Activated CD4-positive, alpha-beta T cell treated with anti-CD3 and anti-CD28 coated beads, Interleukin-2, Interleukin-4, amounts not matched to agents 100 ng/mL and 50 ng/mL, durations not matched to agents 16 hours and 8 hours (primary cell): Measurements from ENCODE around the gene UBQLN2.
A peak's percentile ranks its signal among the peaks of the same experiment; 100 is the strongest.
"Not testable (repeated sequence)": the region's sequence is repeated elsewhere in the genome, so short reads cannot be mapped to it uniquely, and the experiment has no call there.

Experiments
- DNase-seq: peaks from one replicate; pipeline ENCODE4 v3.0.0-alpha.2; 2020; ENCODE audit warnings: low spot score

Gene UBQLN2

DNA sequence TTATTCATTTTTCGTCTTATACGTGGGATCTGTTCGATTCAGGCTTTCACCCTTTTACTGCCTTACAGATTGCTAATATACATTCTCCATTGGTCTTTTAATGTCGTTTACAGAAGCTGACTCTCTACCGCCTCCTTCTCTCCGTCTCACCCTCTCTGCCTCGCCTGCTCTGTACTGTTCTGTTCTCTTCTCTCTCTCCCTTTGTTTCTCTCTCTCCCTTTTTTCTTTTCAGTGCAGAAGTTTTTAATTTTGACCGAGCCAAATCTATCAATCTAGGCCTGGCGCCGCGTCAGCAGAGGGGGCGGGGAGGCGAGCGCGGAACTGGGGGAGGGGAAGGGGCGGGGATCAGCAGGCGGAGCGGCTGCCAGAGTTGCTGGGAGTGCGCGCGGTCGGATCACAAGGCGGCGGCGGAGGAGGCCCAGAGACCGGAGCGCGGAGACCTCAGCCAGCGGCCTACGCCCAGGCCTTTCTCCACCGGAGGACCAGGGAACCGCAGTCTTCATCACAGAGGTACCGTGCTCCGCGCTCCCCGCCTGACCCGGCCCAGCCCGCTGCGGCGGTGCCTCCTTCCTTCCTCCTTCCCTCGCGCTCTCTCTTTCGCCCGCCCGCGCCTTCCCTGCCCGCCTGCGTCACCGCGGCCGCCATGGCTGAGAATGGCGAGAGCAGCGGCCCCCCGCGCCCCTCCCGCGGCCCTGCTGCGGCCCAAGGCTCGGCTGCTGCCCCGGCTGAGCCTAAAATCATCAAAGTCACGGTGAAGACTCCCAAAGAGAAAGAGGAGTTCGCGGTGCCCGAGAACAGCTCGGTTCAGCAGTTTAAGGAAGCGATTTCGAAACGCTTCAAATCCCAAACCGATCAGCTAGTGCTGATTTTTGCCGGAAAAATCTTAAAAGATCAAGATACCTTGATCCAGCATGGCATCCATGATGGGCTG, at the start of gene UBQLN2:
Gene UBQLN2 (plus strand): TSS at position 397 of the 931 bp plus-strand sequence. CDS start 247 bp downstream, at position 644.
- DNase-seq: peak; percentile 76

DNA sequence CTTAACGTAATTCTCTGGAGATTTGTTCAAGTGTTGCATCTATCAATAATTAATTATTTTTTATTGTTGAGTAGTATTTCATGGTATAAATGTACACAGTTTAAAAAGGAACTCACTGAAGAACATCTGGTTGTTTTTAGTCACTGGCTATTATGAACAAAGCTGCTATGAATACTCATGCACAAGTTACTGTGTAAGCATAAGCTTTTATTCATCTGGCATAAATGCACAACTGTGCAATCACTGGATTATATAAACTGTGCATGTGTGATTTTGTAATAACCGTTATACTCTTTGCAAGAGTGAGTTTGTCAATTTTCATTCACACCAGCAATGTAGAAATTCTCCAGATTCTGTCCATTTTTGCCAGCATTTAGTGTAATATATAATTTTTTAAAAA, 43.8 kb upstream of the UBQLN2 start:
- DNase-seq: no peak

DNA sequence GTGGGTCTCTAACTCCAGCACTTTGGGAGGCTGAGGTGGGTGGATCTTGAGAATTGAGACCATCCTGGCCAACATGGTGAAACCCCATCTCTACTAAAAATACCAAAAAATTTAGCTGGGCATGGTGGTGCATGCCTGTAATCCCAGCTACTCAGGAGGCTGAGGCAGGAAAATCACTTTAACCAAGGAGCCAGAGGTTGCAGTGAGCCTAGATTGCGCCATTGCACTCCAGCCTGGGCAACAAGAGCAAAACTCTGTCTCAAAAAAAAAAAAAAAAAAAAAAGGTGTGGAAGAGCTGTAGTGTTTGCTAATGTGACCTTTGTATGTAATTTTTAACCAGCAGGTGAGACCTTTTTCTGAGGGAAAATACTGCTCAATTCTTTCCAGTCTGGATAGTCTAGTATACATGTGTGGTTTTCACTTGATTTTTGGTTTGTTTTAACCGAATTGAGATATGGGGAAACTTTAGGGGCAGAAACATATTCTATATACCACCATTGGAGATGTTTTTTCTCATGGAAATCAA, 33.9 kb upstream of the UBQLN2 start:
- not testable (repeated sequence) for DNase-seq

DNA sequence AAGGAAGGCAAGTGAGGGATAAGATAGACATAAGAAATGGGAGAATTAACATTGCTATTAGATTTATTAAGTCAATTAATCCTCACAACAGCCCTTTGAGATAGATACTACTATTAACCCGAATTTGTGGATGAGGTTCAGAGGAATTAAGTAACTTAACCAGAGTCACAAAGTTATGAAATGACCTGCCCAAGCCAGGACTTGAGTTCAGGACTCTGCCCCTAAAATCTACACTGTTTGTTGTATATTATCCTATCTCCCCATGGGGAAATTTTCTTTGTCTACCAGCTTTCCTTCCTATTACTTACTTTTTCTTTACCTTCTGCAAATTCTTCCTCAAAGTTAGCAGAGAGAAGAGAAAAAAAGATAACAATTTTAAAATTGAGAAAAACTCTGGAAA, 33.4 kb upstream of the UBQLN2 start:
- no peak for DNase-seq

DNA sequence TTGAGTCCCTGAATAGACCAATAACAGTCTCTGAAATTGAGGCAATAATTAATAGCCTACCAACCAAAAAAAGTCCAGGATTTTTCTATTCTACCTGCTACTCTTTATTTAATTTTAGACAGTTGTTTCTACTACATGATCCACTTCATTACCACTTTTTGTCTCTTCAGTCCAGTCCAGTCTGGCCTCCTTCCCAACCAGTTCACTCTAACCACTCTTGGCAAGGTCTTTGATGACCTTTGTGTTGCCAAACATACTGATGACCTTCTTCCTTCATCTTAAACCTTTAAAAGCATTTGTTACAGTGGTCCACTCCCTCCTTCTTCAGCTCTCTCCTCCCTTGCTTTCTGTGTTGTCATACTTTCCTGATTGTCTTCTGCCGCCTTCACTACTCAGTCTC, 12.8 kb upstream of the UBQLN2 start:
- no peak for DNase-seq

DNA sequence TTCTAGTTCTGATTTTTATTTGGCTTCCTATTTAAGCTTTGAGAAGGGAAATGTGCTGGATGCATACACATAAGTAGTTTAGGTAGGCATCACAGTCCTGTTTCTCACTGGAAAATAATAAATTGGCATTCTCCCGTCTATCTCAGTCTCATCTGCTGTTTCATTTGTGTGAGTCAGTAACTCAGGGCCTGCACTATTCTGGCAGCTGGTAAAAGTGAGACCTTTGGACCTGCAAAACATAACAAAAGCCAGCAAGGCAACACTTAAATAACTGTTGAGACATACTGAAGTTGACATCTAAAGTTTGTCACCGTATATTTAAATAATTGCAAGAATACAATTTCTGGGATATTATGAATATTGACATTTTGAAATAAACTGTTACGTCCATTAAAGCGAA, 8.6 kb upstream of the UBQLN2 start:
- no peak for DNase-seq

DNA sequence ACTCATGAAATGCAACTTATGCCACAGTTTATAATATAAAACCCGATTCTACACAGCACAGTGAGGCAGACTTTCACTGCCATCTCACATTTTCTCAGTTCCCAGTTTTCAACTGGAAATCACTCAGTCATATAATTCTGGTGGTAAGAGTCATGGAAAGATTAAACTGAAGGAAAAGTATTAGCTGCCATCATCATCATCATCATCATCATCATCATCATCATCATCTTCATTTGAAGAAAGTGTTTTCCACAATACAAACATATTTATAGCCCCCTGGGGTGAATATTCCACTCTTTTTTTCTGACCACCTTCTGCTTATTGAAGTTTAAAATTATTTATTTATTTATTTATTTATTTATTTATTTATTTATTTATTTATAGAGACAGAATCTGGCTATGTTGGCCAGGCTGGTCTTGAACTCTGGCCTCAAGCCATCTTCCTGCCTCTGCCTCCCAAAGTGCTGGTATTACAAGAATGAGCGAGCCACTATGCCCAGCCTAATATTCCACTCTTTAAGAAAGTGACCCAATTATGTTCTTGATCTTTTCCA, 6.0 kb upstream of the UBQLN2 start:
- no peak for DNase-seq

DNA sequence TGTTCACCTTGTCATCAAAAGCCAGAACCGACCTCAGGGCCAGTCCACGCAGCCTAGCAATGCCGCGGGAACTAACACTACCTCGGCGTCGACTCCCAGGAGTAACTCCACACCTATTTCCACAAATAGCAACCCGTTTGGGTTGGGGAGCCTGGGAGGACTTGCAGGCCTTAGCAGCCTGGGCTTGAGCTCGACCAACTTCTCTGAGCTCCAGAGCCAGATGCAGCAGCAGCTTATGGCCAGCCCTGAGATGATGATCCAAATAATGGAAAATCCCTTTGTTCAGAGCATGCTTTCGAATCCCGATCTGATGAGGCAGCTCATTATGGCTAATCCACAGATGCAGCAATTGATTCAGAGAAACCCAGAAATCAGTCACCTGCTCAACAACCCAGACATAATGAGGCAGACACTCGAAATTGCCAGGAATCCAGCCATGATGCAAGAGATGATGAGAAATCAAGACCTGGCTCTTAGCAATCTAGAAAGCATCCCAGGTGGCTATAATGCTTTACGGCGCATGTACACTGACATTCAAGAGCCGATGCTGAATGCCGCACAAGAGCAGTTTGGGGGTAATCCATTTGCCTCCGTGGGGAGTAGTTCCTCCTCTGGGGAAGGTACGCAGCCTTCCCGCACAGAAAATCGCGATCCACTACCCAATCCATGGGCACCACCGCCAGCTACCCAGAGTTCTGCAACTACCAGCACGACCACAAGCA, 898 bp downstream of the UBQLN2 start:
- peak; percentile 66 for DNase-seq

DNA sequence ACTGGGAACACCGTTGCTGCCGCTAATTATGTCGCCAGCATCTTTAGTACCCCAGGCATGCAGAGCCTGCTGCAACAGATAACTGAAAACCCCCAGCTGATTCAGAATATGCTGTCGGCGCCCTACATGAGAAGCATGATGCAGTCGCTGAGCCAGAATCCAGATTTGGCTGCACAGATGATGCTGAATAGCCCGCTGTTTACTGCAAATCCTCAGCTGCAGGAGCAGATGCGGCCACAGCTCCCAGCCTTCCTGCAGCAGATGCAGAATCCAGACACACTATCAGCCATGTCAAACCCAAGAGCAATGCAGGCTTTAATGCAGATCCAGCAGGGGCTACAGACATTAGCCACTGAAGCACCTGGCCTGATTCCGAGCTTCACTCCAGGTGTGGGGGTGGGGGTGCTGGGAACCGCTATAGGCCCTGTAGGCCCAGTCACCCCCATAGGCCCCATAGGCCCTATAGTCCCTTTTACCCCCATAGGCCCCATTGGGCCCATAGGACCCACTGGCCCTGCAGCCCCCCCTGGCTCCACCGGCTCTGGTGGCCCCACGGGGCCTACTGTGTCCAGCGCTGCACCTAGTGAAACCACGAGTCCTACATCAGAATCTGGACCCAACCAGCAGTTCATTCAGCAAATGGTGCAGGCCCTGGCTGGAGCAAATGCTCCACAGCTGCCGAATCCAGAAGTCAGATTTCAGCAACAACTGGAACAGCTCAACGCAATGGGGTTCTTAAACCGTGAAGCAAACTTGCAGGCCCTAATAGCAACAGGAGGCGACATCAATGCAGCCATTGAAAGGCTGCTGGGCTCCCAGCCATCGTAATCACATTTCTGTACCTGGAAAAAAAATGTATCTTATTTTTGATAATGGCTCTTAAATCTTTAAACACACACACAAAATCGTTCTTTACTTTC, 1.8 kb downstream of the UBQLN2 start:
- no peak for DNase-seq

DNA sequence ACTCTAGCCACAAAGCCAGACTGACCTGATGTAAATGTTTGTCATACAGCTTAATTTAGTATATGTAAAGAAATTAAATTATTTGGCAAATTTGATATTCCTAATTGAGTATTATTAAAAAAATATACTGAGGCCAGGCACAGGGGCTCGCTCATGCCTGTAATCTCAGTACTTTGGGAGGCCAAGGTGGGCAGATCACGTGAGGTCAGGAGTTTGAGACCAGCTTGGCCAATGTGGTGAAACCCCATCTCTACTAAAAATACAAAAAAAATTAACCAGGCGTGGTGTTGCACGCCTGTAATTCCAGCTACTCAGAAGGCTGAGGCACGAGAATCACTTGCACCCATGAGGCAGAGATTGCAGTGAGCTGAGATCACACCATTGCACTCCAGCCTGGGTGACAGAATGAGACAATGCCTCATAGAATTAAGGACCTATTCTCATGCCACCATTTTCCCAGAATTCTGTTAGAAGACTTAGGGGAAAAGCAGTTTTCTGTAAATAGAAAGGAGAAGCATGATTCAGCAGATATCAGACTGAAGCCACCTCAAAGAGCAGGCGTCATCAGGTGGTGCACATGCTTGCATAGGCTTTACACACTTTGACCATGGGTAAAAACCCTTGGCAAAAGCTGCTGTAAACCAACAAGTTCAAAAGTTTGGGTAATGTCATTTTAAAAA, 6.1 kb downstream of the UBQLN2 start:
- no peak for DNase-seq

DNA sequence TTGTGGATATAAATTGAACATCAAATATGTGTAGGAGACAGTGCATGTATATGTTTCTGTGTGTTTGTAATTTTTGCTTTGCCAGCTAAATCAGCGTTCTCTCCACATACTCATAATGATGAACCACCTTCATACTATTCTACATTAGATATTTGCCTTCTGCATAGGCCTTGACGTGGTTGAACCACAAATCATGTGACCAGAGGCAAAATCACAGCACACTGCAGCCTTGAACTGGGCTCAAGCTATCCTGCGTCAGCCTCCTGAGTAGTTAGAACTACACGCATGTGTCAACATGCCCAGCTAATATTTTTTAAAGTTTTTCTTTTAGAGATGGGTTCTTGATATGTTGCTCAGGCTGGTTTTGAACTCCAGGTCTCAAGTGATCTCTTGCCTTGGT, 9.5 kb downstream of the UBQLN2 start:
- no peak for DNase-seq

DNA sequence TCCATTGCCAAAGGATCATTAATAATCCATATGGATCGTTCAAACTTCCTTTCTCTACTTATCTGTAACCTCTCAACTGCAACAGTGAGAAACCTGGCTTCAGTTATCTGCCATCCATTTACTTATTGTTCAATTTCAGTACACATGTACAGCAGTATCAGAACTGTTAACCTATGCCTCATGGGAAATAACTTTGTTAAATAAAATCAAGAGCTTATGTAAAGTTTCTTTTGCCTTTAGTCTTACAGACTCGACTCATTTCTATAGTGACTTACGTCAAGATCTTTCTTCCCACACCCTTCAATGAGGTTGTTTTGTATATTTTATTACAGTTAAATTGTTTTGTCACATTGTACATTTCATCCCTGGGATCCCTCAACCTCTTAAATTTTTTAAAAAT, 11.4 kb downstream of the UBQLN2 start:
- no peak for DNase-seq

DNA sequence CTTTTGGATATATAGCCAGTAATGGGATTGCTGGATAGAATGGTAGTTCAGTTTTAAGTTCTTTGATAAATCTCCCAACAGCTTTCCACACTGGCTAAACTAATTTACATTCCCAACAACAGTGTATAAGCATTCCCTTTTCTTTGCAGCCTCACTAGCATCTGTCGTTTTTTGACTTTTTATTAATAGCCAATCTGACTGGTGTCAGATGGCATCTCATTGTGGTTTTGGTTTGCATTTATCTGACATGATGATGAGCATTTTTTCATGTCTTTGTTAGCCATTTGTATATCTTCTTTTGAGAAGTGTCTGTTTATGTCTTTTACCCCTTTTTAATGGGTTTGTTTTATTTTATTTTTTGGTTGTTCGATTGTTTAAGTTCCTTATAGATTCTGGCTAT, 13.3 kb downstream of the UBQLN2 start:
- no peak for DNase-seq

DNA sequence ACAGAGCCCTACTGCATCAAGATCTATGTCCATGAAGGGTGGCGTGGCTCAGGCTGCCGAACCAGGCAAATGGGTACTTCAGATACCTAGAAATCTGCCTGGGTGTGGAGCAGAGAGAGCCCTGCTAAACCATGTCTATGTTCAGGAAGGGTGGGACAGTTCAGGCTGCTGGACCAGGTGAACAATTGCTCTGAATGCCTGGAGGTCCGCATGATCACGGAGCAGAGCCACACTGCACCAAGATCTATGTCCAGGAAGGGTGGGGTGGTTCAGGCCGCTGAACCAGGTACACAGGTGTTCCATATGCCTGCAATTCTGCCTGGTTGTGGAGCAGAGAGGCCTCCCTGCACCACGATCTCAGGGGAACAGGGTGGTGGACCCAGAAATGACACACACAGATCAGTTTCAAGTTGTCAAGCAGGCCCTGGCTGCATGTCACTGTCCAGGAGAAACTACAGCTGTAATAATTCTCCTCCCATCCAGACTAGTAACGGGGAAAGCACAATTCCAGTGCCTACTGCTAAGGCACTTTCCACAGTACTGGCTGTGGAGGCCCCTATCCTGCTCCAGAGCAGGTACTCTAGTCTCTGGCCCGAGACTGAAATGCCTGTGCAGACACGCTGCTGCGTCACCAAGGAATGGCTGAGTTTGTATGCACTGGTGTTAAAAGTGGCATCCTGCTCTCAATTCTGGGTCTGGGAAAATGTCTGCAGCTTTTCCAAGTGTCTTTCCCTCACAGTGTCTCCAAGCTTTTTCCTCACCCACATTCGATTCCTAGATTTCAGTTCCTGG, 25.2 kb downstream of the UBQLN2 start:
- DNase-seq: no peak

DNA sequence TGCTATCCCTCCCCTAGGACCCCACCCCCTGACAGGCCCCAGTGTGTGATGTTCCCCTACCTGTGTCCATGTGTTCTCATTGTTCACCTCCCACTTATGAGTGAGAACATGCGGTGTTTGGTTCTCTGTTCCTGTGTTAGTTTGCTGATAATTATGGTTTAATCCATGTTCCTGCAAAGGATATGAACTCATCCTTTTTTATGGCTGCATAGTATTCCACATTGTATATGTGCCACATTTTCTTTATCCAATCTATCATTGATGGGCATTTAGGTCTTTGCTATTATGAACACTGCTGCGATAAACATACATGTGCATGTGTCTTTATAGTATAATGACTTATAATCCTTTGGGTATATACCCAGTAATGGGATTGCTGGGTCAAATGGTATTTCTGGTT, 28.4 kb downstream of the UBQLN2 start:
- not testable (repeated sequence) for DNase-seq

DNA sequence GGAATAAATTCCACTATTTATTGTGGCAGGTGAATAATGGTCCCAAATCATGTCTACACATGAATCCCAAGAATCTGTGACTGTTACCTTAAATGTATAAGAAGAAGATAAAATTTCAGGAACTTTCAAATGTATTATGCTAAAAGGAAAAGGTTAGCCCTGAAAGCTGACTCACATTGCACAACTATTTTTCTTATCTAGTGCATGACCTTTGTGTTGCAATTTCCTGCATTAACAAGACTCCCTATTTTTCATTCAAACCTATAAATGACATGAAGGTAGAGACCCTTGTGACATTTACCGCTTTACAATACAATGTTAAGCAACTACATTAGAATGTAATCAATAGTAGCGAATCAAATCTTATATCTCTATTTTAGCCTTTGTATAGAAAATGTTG, 36.7 kb downstream of the UBQLN2 start:
- DNase-seq: no peak

DNA sequence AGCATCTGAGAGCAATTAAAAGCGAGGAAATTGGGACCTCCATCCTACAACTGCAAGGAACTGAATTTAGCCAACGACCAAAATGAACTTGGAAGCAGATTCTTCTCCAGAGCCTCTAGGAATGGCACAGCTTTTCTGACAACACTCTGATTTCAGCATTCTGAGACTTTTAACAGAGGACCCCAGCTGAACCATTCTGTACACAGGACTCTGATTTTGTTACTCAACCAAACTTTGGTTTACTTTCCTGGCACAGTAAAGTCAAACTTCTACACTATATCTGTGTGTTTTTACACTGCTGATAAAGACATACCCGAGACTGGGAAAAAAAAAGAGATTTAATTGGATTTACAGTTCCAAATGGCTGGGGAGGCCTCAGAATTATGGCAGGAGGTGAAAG, 37.6 kb downstream of the UBQLN2 start:
- DNase-seq: no peak

DNA sequence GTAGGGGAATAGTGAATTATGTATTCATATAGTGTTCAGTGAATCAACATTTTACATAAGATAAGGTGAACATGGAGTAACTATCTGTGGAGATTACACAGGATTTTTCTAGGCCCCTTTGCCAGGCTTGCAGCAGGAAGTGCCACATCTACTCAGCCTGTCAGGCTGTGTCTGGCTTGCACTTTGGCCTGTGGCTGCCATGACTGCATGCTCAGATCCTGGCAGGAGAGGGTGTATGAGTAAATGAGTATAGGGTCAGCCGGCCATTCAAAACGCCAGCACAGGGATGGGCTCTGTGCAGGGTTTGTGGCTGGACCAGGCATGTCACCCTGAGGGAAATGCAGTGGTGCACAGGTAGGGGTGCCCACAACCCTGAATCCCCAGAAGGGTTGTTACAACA, 51.9 kb downstream of the UBQLN2 start:
- DNase-seq: no peak
